ENCODE data around the gene EMSY.

- TF ChIP-seq, protein P1, sequence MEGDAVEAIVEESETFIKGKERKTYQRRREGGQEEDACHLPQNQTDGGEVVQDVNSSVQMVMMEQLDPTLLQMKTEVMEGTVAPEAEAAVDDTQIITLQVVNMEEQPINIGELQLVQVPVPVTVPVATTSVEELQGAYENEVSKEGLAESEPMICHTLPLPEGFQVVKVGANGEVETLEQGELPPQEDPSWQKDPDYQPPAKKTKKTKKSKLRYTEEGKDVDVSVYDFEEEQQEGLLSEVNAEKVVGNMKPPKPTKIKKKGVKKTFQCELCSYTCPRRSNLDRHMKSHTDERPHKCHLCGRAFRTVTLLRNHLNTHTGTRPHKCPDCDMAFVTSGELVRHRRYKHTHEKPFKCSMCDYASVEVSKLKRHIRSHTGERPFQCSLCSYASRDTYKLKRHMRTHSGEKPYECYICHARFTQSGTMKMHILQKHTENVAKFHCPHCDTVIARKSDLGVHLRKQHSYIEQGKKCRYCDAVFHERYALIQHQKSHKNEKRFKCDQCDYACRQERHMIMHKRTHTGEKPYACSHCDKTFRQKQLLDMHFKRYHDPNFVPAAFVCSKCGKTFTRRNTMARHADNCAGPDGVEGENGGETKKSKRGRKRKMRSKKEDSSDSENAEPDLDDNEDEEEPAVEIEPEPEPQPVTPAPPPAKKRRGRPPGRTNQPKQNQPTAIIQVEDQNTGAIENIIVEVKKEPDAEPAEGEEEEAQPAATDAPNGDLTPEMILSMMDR (IDR thresholded peaks at IDR 0.05): no peak
- TF ChIP-seq POLR2A (IDR thresholded peaks at IDR 0.05): no peak
Measured at GRCh38 chr11:76462317-76462716, 17.5 kb downstream of the EMSY start.

All from uterus (tissue), 2 donors.